Measurements from ENCODE around the gene ANKRD23. TPM values are rescaled to one million over a fixed set of nuclear protein-coding genes. Genes with fewer than 3 reads are reported as not detected.

The ANKRD23 gene
- total and polyA plus RNA-seq, 2 of the 13 experiments (the other 11 are each of a cell fraction or from before 2014, with no cell fraction given), result 1.5 to 1.6 TPM

DNA sequence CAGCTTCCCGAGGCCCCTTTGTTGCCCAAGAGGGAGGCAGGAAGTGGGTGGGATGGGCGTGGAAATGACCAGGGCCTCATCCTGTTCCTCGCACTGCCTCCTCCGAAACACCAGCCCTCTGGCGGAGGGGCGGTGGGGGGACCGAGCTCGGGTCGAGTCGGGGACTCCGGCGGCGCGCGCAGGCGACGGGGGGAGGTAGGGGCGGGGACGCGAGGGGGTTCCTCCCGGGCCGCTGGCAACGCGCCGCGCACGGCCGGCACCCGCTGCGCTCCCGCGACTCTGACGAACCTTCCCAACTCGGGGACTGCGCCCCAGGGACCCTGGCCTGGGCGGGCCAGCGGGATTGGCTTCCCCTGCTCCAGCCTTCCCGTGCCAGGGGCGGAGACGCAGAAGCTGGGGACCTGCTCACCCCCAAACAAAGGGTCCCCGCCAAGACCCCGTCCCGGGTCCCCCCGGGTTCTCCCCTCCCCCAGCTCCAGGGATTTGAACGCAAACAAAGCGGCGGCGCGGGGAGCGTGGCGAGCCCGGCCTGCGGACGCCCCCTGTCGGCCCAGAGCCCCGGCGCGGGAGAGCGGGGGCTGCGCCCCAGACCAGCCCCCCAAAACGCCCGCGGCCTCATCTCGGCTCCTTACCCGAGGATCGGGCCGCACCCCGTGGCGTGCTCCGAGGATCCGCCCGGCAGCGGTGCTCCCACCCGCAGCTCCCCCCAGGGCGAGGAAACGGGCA, 24.9 kb upstream of the ANKRD23 start (continued):
- TF ChIP-seq, protein P1, sequence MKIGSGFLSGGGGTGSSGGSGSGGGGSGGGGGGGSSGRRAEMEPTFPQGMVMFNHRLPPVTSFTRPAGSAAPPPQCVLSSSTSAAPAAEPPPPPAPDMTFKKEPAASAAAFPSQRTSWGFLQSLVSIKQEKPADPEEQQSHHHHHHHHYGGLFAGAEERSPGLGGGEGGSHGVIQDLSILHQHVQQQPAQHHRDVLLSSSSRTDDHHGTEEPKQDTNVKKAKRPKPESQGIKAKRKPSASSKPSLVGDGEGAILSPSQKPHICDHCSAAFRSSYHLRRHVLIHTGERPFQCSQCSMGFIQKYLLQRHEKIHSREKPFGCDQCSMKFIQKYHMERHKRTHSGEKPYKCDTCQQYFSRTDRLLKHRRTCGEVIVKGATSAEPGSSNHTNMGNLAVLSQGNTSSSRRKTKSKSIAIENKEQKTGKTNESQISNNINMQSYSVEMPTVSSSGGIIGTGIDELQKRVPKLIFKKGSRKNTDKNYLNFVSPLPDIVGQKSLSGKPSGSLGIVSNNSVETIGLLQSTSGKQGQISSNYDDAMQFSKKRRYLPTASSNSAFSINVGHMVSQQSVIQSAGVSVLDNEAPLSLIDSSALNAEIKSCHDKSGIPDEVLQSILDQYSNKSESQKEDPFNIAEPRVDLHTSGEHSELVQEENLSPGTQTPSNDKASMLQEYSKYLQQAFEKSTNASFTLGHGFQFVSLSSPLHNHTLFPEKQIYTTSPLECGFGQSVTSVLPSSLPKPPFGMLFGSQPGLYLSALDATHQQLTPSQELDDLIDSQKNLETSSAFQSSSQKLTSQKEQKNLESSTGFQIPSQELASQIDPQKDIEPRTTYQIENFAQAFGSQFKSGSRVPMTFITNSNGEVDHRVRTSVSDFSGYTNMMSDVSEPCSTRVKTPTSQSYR (CRISPR knock-in tag; IDR thresholded peaks at IDR 0.05; ENCODE audit: borderline replicate concordance), result peak; percentile 81
- TF ChIP-seq, protein P2, sequence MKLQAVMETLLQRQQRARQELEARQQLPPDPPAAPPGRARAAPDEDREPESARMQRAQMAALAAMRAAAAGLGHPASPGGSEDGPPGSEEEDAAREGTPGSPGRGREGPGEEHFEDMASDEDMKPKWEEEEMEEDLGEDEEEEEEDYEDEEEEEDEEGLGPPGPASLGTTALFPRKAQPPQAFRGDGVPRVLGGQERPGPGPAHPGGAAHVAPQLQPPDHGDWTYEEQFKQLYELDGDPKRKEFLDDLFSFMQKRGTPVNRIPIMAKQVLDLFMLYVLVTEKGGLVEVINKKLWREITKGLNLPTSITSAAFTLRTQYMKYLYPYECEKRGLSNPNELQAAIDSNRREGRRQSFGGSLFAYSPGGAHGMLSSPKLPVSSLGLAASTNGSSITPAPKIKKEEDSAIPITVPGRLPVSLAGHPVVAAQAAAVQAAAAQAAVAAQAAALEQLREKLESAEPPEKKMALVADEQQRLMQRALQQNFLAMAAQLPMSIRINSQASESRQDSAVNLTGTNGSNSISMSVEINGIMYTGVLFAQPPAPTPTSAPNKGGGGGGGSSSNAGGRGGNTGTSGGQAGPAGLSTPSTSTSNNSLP (IDR thresholded peaks at IDR 0.05; ENCODE audit: low read depth, low read length), result no peak
- TF ChIP-seq SNAI1 (CRISPR knock-in tag; IDR thresholded peaks at IDR 0.05; ENCODE audit: borderline replicate concordance) (no peak), RFXAP (CRISPR knock-in tag; IDR thresholded peaks at IDR 0.05; ENCODE audit: borderline replicate concordance) (peak; percentile 9; the same call in 1 of the 2 replicates), STAG1 (CRISPR knock-in tag; IDR thresholded peaks at IDR 0.05) (peak; percentile 22), MED1 (CRISPR knock-in tag; IDR thresholded peaks at IDR 0.05) (peak; percentile 73), PHF20 (CRISPR knock-in tag; IDR thresholded peaks at IDR 0.05) (no peak; the same call in 1 of the 2 replicates), ZNF564 (CRISPR knock-in tag; IDR thresholded peaks at IDR 0.05) (peak; percentile 33), ZIK1 (CRISPR knock-in tag; IDR thresholded peaks at IDR 0.05; ENCODE audit: borderline replicate concordance, low read depth) (peak; percentile 79), ZNF747 (CRISPR knock-in tag; IDR thresholded peaks at IDR 0.05; ENCODE audit: borderline replicate concordance) (peak; percentile 59; the same call in 1 of the 2 replicates), ZNF768 (CRISPR knock-in tag; IDR thresholded peaks at IDR 0.05) (peak; percentile 24), ZNF10 (CRISPR knock-in tag; IDR thresholded peaks at IDR 0.05; ENCODE audit: borderline replicate concordance, low read depth) (no peak), ZNF567 (CRISPR knock-in tag; IDR thresholded peaks at IDR 0.05; ENCODE audit: borderline replicate concordance) (no peak), RELA (CRISPR knock-in tag; IDR thresholded peaks at IDR 0.05) (no peak), ZNF615 (CRISPR knock-in tag; IDR thresholded peaks at IDR 0.05; ENCODE audit: borderline replicate concordance) (no peak), GFI1 (CRISPR knock-in tag; IDR thresholded peaks at IDR 0.05; ENCODE audit: borderline replicate concordance) (no peak)
- TF ChIP-seq, protein P3, sequence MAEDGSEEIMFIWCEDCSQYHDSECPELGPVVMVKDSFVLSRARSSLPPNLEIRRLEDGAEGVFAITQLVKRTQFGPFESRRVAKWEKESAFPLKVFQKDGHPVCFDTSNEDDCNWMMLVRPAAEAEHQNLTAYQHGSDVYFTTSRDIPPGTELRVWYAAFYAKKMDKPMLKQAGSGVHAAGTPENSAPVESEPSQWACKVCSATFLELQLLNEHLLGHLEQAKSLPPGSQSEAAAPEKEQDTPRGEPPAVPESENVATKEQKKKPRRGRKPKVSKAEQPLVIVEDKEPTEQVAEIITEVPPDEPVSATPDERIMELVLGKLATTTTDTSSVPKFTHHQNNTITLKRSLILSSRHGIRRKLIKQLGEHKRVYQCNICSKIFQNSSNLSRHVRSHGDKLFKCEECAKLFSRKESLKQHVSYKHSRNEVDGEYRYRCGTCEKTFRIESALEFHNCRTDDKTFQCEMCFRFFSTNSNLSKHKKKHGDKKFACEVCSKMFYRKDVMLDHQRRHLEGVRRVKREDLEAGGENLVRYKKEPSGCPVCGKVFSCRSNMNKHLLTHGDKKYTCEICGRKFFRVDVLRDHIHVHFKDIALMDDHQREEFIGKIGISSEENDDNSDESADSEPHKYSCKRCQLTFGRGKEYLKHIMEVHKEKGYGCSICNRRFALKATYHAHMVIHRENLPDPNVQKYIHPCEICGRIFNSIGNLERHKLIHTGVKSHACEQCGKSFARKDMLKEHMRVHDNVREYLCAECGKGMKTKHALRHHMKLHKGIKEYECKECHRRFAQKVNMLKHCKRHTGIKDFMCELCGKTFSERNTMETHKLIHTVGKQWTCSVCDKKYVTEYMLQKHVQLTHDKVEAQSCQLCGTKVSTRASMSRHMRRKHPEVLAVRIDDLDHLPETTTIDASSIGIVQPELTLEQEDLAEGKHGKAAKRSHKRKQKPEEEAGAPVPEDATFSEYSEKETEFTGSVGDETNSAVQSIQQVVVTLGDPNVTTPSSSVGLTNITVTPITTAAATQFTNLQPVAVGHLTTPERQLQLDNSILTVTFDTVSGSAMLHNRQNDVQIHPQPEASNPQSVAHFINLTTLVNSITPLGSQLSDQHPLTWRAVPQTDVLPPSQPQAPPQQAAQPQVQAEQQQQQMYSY (CRISPR knock-in tag; IDR thresholded peaks at IDR 0.05), result peak; percentile 78
- TF ChIP-seq, protein P4, sequence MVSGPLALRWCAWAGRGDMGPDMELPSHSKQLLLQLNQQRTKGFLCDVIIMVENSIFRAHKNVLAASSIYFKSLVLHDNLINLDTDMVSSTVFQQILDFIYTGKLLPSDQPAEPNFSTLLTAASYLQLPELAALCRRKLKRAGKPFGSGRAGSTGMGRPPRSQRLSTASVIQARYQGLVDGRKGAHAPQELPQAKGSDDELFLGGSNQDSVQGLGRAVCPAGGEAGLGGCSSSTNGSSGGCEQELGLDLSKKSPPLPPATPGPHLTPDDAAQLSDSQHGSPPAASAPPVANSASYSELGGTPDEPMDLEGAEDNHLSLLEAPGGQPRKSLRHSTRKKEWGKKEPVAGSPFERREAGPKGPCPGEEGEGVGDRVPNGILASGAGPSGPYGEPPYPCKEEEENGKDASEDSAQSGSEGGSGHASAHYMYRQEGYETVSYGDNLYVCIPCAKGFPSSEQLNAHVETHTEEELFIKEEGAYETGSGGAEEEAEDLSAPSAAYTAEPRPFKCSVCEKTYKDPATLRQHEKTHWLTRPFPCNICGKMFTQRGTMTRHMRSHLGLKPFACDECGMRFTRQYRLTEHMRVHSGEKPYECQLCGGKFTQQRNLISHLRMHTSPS (CRISPR knock-in tag; IDR thresholded peaks at IDR 0.05; ENCODE audit: low read depth), result no peak; the same call in 1 of the 2 replicates

Measured in HepG2 (cell line).